Left cardiac atrium (tissue), 4 donors: Measurements from ENCODE around the gene TSPEAR. TPM values are rescaled to one million over a fixed set of nuclear protein-coding genes. Genes with fewer than 3 reads are reported as not detected.
"Not testable (repeated sequence)": the region's sequence is repeated elsewhere in the genome, so short reads cannot be mapped to it uniquely, and the experiment has no call there.

Experiments
- ATAC-seq, 2 donors: fragments of 200-7000 bp; cut with Tn5 transposase; one replicate each; pipeline ENCODE4 v1.9.1; 2020; ENCODE audit warnings: mild to moderate bottlenecking in 2 of 2, moderate library complexity in 2 of 2
- DNase-seq: peaks from one replicate; pipeline ENCODE4 v3.0.0-alpha.2; 2020
- intact Hi-C, 2 donors: fragments of 100-400 bp; cut with DNase I; formaldehyde crosslinking; loops; one replicate each; pipeline versions ENCODE4 v1.14.1 to v1.15.1; 2022 to 2023
- total RNA-seq, 2 donors: library from RNA; stranded (reverse); fragmentation: NEBNext Ultra II Directional; extraction: Animal tissue kit (Norgen Biotek cat#: 25700); gene quantifications; one replicate each; pipeline ENCODE4 v1.2.1, GENCODE V29; 2021
- donor health status: DM: no; HTN: yes; CAD: no.
- donor health status: DM: no; HTN: yes; CAD: no; lungs with severe emphysema.
- donor health status: DM: yes; HTN: yes; CAD: no.
- donor health status: Dilated cardiomyopathy.

The TSPEAR gene
- total RNA-seq, 2 donors from 2014 or later: 0.39 to 1.6 TPM

DNA sequence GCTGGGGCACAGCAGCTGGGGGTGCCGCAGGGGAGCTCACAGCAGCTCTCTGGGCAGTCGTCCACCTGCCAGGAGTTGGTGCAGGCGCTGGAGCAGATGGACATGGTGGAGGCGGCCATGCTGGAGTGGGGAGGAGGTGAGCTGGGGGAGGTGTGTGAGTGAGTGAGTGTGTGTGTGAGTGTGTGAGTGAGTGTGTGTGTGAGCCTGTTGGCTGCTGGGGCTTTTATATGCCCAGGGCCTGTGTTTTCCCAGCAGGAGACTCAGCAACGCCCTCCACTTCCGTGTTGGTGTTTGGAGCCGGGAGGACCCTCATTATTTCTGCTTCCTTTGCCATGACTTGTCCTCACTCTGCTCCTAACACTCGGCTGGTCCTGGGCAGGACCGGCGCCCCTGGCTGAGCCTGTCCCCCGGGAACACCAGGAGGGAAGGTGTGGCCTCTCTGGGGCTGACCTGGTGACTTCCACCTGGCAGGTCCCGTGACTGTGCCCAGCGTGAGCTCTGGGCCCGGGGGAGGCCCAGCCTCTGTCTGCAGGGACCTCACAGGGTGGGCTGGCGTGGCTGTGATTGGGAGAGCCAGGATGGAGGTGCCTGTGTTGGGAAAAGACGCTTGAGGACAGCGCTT, 159.9 kb downstream of the TSPEAR start, which contains the start of gene KRTAP10-2:
KRTAP10-2 (minus strand) TSS at position 166 of the 622 bp plus-strand sequence; CDS start at position 119, 47 bp downstream.
- intact Hi-C loops: no loop called here
- ATAC-seq: no peak
- DNase-seq: no peak

DNA sequence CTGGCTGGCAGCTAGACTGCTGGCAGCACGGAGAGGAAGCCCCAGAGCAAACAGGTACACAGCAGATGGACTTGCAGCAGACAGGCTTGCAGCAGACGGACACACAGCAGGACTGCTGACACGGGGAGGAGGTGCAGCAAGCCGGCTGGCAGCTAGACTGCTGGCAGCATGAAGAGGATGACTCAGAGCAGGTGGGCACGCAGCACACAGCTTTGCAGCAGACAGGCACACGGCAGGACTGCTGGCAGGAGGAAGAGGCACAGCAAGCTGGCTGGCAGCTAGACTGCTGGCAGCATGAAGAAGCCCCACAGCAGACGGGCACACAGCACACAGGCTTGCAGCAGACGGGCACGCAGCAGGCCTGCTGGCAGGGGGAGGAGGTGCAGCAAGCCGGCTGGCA, 160.6 kb downstream of the TSPEAR start:
- ATAC-seq: no peak
- DNase-seq: no peak
- intact Hi-C loops: no loop called here

DNA sequence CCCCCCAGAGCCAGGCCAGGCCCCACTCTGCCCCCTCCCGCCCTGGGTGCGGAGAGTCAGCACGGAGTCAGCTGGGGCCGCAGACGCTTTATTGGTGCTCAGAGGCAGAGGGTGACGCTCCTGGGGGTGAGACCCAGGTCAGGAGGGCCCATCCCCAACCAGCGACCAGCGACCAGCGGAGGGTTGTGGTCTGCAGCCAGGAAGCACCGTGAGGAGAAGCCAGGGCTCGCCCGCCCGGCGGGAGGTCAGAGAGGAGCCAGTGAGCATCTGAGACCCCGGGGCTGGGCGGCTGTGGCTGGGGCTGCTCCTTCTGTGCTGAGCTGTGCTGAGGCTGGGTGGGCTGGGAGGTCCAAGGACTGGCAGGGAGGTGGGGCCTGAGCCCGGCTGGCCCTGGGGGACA, 161.1 kb downstream of the TSPEAR start:
- DNase-seq, intact Hi-C loops: not testable (repeated sequence)
- peak in 1 of 2 donors; percentile 14 for ATAC-seq

DNA sequence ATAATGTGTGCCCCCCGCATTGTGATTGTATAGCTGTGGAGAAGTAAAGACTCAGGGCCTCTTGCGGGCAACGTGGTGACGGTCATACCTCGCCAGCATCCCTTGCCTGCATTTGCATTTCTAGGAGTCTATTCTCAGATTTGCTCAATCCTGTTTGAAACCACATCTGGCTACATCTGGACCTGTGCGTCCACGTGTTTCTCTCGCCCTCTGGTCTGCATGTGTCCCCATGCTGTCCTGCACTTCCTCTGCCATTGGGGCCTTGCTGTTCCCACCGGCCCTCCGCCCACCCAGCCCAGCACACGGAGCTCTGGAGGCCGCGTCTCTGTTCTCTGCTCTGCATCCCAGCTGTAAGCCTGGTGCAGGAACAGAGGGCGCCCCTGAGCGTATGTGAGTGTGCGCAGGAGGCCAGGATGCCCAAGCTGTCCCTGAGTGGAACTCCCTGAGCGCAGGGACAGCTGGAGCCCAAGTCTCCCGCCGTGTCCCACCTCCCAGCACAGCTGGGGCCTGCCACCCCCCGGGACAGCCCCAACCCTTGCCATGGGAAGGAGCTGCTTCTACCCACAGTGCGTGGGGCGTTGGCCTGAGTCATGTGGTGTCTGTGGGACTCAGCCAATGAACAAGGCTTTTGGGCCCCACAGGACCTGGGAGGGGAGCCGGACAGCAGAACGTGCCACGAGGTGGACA, 161.7 kb downstream of the TSPEAR start:
- DNase-seq: no peak
- ATAC-seq: peak in 1 of 2 donors; percentile 25
- intact Hi-C loops: no loop called here

DNA sequence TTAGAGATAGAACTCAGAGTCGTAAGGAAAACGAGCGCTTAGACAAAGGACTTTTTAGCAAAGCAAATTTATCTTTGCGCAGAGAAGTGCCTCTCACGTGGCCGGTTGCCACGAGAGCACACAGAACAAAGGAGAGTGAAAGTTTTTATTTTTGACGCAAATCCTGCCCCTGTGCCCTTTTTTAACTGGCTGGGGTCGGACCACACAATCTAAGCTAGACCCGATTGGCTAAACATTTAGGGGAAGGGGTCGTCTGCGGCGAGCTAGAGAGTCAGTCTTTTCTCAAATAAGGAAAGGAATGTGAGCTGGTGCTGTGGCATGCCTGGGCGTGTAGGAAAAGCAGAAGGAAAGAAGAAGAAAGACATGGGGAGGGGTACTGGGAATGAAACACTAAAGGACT, 162.4 kb downstream of the TSPEAR start:
- intact Hi-C loops: no loop called here
- ATAC-seq: no peak
- DNase-seq: no peak

DNA sequence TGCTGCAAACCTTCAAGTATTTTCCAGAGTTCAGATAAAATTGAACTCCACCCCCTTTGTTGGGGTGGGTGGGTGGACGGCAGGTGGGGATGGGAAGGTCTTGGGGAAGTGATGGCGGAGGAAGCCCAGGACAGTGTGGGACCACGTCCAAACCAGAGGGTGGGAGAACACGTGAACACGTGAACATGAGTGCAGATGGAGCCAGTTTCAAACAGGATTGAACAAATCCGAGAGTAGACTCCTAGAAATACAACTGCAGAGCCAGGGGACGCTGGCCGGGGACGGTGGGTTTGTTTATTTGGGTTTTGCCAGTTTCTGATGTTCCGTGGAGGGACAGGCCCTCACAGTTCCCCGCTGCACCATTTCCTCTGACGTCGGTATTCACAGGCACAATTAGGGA, 163.0 kb downstream of the TSPEAR start:
- no peak for DNase-seq
- intact Hi-C loops: no loop called here
- ATAC-seq: no peak

DNA sequence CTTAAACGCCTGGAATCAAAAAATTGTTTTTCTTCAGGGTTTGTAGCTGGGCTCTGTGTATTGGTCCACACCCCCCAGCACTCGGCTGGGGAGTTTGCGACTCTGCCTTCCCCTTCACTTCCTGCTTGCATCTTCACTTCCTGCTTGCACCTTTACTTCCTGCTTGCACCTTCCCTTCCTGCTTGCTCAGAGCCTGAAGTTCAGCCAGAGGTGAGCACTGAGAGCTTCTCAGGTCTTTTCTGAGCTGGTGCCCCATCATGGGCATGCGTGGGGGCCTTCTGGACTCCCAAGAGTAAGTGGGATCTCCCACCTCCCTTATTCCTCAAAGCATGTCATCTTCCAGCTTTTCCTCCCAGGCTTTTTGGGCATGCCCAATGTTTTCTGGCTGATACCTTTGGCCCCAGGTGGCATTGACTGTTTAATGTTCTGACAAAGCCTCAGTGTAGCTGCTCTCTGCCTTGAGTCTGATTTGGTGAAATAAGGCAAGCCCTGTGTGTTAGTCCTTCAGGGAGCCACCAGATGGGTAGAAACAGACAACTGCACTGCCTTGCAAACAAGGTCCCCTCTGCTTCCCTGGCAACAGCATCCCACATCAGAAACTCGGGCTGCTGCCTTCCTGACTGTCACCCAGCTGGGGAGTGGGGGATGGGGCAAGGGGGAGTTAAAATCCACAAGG, 163.6 kb downstream of the TSPEAR start:
- no peak for DNase-seq
- intact Hi-C loops: no loop called here
- no peak for ATAC-seq

DNA sequence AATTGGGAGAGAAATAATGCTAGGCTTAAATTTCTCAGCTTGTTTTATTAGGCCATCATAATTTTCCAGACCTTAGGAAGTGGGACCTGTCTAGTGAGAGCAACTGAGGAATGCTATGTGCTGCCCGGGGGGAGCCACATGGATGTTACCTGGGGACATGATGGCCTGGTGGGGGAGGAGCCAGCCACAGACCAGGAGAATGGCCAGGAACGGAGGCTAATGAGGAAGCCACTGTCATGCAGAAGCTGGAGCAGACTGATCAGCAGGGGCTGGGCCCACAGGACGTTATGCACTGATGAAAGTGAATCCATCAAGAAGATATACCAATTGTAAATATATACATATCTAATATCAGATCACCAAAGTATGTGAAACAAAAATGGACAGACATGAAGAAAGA, 166.8 kb downstream of the TSPEAR start:
- DNase-seq (no peak), ATAC-seq (no peak)
- intact Hi-C loops: no loop called here

DNA sequence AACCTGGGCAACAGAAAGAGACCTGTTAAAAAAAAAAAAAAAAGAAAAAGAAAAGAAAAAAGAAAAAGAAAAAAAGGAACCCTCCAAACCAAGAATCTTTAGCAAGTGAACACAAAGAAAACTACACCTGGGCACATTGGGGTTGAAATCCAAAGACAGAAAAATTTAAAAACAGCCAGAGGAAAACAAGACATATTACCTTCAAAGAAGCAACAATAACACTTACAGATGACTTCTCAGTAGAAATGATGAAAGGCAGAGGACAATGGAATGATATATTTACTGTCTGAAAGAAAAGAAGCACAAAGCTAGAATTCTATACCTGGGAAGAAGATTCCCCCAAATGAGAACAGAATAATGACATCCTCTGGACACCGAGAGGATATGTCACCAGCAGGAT, 168.7 kb downstream of the TSPEAR start:
- intact Hi-C loops: no loop called here
- DNase-seq (no peak), ATAC-seq (no peak)

DNA sequence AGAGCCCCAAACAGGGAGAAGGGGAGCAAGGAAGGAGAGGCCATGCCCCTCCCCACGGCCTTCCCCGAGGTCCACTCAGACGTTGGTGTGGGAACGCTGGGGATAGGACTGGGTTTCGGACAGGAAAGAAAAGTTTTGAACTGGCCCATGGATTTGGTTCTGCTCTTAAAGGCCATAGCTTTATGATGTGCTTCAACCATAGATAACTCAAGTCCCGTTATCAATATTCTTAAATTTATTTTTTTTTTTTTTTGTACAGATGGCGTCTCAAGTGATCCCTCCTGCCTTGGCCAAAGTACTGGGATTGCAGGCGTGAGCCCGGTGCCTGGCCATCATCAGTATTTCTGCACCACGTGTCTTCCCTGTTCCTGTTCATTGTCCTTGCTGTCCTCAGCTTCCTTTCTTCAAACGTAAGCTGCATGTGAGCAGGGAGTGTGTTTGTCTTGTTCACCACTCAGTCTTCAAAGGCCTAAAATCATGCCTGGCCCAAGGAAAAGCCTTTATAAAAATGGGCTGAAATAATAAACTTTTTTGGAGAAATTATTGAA, 170.6 kb downstream of the TSPEAR start:
- DNase-seq: no peak
- ATAC-seq: no peak

DNA sequence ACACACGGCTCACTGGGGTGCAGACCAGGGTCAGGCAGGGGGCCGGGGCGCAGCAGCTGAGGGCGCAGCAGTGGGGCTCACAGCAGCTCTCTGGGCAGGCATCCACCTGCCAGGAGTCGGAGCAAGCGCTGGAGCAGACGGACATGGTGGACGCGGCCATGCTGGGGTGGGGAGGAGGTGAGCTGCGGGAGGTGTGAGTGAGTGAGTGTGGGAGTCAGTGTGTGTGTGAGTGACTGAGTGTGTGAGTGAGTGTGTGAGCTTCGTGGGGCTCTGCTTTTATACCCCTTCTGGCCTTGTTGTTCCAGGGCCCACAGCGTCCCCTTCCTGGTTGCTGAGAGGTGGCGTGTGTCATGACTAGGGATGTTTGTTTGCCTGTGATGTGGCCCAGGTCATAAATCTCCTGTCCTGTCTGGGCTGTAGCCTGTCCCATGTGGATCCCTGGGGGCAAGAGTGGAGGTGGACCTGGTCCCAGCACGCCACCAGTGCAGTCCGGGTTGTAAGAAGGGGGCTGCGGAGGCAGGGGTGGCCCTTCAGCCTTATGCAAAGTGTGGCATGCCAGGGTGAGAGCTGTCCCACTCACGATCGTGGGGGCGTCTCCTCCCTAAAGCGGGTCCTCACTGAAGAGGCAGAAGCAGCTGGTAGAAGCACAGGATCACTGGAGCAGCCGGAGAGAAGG, 171.2 kb downstream of the TSPEAR start, which contains the start of gene KRTAP10-1:
KRTAP10-1 (minus strand) TSS at position 205 of the 676 bp plus-strand sequence; CDS start at position 160, 45 bp downstream.
- ATAC-seq (no peak), DNase-seq (no peak)
- intact Hi-C loops: no loop called here

More for the DNA sequence above, 170.6 kb downstream of the TSPEAR start:
- intact Hi-C loops: no loop called here

DNA sequence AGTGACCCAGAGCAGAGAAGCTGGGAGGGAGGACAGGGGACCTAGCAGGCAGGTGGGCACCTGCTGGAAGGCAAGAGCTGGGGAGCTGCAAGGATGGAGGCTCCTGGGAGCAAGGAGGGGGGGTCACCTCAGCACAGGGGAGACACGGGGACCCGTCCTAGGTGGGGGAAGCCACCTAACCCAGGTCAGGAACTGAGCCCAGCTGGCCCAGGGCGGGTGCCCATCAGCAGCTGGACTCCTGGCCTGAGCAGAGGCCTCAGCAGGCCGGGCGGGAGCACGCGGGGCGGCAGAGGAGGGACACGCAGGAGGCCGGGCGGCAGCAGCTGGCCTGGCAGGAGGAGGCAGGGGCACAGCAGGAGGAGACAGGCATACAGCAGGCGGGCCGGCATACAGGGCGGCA, 172.3 kb downstream of the TSPEAR start:
- DNase-seq (no peak), ATAC-seq (no peak)
- intact Hi-C loops: no loop called here

DNA sequence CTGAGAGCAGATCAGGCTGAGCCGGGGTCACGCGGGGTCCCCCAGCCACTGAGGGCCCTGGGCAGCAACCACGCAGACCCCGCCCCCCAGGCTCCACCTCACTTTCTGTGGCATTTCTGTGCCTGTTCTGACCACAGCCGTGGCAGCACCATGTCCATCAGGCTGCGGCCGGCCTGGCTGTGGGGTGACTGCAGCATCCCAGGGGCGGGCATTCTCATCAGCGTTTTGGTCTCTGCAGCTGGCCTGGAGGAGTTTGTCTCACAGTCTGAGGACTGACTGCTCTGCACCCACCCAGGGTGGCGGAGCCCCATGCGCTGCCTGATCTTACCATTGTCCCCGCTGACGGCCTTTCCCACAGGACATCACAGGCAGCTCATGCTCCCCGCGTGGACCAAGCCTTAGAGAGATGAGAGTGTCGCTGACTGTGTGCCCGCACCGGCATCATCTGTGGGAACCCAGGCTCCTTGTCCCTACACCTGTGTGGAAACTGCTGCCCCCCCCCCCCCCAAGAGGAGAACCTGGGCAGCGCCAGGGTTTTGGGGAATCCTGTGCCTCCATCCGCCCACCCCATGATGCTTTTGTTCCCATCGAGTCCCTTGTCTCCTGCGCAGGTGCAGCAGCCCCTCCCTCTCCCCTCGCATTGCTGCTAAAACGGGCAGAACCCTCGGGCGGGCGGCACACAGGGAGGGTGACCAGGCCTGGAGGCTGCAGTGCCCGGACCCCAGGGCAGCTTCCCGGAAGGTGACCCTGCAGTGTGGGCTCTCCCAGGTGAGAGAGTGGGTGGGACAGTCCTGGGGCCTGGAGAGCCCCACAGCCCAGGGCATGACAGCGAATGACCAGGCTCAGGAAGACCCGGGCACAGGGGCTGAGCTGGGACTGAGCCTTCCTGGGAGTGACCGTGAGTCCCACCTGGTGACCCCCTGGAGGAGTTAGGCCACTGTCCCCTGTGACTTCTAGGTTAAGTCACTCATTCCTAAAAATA, 173.2 kb downstream of the TSPEAR start:
- intact Hi-C loops: no loop called here
- no peak for DNase-seq
- no peak for ATAC-seq

DNA sequence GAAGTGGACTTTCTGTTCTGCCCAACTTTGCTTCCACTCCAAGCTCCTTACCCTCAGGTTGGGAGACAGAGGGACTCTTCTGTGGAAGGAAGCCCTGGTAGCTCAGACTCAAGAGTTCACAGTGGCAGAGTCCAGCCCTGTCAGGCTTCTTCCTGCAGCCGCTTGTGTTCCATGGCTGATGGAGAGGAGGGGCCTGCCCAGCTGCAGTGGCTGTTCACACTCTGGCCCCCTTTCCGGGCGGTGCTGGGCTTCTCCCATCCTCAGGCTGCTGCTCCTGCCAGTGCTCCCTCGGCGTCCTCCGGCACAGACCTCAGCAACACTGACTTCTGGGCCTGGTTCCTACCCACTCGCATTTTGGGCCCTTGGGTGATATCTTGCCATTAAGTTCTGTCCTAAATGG, 175.4 kb downstream of the TSPEAR start:
- ATAC-seq (no peak), DNase-seq (no peak)
- intact Hi-C loops: no loop called here

DNA sequence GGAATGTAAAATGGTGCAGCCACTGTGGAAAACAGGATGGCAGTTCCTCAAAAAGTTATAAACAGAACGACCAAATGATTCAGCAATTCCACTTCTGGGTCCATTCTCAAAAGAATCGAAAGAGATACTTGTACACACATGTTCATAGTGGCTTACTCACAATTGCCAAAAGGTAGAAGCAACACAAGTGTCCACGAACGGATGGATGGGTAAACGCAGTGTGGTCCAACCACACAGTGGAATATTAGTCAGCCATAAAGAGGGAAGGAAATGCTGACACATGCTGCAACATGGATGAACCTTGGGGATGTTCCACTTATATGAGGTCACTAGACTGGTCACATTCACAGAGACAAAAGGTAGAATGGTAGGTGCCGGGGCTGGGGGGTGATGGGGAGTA, 176.7 kb downstream of the TSPEAR start:
- no peak for DNase-seq
- ATAC-seq: no peak
- intact Hi-C loops: no loop called here

DNA sequence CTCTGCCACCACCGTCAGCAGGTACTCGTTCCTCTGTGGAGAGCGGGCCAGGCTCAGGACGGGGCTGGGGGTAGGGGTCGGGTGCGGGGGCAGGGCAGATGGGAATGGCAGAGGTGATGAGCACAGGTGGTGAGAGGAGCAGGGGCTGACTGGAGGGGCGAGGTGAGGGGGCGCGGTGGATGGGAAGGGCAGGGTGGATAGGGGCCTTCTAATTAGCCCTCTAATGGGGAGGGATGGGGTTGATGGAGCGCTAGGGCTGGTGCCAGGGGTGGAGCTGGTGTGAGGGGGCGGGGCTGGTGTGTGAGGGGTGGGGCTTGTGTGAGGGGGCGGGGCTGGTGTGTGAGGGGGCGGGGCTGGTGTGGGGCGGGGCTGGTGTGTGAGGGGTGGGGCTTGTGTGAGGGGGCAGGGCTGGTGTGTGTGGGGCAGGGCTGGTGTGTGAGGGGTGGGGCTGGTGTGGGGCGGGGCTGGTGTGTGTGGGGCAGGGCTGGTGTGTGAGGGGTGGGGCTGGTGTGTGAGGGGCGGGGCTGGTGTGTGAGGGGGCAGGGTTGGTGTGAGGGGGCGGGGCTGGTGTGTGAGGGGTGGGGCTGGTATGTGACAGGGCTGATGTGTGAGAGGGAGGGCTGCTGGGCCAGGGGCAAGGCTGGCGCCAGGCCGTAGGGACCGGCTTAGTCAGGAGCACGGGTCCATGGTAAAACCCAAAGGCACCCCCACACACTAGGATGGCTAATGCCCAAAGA, 177.3 kb downstream of the TSPEAR start:
- DNase-seq (no peak), ATAC-seq (no peak)
- intact Hi-C loops: no loop called here

DNA sequence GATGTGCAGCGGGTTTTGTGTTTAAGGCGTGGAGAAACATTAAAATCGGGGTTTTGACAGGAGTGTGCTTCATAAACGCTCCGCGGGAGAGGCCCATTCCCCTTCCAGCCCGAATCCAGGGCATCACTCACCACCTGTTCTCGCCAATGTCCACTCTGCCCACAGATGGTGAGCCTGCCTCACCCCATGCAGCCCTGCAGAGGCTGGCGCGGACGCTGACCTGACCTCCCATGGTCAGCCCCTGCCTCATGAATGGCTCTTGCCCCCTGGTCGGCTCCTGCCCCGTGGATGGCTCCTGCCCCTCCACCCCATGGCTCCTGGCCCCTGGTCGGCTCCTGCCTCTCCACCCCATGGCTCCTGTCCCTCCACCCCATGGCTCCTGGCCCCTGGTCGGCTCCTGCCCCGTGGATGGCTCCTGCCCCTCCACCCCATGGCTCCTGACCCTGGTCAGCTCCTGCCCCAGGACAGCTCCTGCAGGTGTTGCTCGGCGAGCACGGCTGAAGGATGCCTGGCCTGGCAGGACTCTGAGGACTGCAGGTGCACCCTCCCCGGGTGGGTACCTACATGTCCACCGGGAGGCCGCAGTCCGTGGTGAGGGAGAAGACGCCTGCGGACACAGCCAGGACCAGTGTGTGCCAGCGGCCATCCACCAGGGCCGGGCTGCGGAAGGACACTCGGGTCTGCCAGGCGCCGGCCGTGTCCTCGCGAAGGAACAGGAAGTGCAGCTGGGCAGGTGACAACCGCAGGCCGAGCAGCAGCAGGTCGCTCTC, 178.1 kb downstream of the TSPEAR start:
- ATAC-seq: no peak
- DNase-seq: no peak
- intact Hi-C loops: no loop called here
